HG03432 (cell line): ENCODE data around the gene ARMC3.
"Not testable (repeated sequence)": the region's sequence is repeated elsewhere in the genome, so short reads cannot be mapped to it uniquely, and the experiment has no call there.

ENCODE experiments used
- ATAC-seq: cut with Tn5 transposase; IDR thresholded peaks from one replicate; pipeline ENCODE4 v1.9.1; 2021; ENCODE audit warnings: mild to moderate bottlenecking, moderate library complexity; ENCODE audit not compliant: unreplicated experiment

Gene ARMC3

DNA sequence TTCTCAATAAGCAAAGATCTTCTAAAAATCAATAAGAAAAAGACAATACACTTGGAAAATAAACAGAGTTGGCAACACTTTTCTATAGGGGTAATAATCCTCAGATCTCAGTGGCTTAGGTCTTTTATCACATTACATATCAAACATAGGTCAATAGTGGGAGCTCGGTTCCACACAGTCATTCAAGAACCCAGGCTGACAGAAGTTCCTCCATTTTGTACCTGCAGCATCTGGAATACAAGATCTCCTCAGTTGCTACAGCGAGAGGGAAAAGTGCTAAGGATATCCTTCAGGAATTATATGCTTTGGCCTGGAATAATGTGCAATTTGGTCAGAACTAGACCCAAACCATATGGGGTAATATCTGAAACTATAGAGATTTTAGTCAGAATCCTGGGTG, 112.1 kb downstream of the ARMC3 start:
- ATAC-seq: no peak

DNA sequence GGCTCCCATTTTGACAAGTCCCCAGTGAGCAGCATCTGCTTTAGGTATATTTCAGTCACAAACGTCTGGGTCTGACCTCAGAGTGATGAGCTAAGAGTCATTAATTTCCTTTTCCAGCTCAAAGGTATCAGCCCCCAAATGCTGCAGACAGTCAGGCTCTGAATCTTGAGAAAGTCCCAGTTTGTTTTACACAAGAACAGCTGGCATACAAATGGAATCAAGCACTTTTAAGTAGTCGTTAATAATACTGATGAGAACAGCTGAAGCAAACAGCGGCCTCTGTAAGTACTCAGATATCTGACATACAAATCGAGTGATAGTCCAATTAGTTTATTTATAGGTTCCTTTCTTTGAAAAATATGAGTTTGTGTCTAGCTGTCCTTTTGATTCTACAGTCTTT, 118.2 kb downstream of the ARMC3 start:
- ATAC-seq: no peak

DNA sequence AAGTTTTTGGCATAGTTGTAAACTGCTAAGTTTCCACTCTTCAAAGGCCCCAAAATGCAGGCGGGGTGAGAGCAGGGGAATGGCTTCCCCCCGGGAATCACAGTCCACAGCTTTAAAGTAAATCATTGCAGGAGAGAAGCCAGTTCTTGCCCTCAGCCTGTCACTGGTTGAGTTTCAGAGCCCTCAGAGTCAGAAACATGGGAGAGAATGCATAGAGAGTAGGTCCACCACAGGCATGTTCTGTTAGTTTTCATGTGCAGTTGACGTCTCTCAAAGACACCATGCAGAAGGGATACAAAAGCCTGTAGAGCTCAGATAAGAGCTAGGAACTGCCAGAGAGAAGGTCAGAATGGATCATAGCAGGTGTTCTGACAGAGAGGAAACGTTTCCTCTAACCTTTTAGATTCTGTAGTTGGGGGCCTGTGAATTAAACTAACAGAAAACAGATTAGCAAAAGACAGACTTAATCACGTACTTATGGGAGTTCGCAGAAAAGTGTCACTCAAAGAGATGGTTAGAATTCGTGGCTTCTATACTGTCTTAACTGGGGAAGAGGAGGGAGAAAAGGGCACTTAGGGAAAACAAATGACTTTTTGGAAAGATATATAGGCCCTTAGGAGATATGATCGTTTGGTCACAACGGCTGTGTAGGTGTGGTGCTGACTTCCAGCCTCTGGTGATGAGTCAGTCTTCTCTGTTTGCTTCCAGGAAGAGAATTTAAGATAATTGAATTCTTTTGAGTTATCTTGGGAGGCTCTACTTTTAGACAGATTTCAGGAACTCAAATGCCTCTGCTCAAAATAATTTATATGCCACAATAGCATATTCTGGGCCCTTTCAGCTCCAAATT, 119.6 kb downstream of the ARMC3 start:
- no peak for ATAC-seq

DNA sequence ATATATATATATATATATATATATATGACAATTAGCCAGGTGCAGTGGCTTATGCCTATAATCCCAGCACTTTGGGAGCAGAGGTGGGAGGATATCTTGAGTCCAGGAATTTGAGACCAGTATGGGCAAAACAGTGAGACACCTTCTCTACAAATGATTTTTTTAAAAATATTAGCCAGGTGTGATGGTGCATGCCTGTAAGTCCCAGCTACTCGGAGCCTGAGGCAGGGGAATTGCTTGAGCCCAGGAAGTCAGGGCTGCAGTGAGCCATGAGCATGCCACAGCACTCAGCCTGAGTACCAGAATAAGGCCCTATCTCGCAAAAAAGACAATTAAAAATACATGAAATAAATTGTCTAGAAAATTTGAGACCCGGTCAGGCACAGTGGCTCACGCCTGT, 120.3 kb downstream of the ARMC3 start:
- ATAC-seq: no peak

- ATAC-seq: no peak
These were observed 123.4 kb downstream of the ARMC3 start for GRCh38 chr10:23051278-23051677.

DNA sequence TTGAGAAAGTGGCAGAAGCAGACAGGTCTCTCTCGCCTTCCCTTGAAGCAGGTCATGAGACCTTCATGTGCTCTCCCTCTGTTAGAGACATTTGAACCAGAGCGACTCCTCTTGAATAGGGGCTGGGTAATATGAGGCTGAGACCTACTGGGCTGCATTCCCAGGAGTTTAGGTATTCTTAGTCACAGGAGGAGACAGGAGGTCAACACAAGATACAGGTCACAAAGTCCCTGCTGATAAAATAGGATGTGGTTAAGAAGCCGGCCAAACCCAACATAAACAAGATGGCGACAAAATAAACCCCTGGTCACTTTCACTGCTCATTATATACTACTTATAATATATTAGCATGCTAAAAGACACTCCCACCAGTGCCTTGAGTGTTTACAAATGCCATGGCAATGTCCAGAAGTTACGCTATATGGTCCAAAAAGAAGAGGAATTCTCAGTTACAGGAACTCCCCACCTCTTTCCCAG, 124.0 kb downstream of the ARMC3 start:
- ATAC-seq: no peak

- no peak for ATAC-seq
These were observed 125.2 kb downstream of the ARMC3 start for GRCh38 chr10:23053036-23053435.

DNA sequence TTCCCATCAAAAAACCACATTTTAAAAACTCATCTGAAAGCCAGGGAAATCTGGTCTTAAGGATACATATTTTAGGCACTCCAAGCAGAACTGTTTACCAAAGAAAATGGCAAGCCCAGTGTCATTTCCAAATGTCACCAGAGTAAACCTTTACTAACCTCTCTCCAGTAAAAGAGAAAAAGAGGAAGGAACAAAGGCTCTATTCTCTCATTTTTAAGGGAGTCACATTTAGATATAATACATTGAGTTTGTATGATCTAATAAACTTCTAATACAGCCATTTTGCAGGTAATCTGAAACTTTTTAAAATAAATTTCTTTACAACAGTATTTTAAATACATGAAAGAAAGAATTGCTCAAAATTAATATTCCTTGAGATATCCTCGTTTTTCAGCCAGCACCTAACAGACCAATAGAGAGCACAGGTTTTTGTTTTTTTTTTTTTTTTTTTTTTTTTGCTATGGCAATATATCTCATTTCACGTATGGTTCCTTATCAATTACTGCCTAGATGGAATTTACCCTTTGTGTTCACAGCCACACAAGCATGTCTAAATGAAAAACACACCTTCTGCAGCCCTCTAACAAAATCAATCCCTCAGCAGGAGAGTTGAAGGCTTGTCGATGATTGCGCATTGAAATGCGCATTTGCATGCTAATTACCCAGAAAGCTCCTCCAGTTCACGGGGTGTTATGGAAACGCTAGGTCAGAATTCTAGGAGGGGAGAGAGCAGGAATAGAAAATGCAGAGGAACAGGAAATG, 127.8 kb downstream of the ARMC3 start:
- ATAC-seq: no peak

- ATAC-seq: no peak
These were observed 128.3 kb downstream of the ARMC3 start for GRCh38 chr10:23056186-23056579.

DNA sequence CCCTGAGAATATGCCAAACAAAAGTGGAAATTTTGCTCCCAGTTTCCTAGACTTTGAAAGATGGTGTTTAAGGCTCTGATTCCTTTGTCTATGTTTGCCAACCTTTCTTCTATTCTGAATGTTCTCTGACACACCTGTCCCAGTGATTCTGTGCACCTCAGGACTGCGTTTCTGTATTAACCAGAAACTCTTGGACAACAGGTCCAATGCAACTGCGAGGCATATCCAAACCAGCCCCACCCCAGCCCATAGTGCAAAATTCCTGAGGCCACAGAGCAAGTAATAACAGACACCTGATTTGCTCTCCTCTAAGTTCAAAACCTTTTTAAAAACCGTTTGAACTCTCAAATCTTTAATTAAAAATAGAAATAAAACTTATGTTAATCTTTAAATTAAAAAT, 130.5 kb downstream of the ARMC3 start:
- ATAC-seq: no peak

- ATAC-seq: no peak
These were observed 133.1 kb downstream of the ARMC3 start for GRCh38 chr10:23060918-23061317.

- ATAC-seq: no peak
These were observed 135.5 kb downstream of the ARMC3 start for GRCh38 chr10:23063045-23063972.

DNA sequence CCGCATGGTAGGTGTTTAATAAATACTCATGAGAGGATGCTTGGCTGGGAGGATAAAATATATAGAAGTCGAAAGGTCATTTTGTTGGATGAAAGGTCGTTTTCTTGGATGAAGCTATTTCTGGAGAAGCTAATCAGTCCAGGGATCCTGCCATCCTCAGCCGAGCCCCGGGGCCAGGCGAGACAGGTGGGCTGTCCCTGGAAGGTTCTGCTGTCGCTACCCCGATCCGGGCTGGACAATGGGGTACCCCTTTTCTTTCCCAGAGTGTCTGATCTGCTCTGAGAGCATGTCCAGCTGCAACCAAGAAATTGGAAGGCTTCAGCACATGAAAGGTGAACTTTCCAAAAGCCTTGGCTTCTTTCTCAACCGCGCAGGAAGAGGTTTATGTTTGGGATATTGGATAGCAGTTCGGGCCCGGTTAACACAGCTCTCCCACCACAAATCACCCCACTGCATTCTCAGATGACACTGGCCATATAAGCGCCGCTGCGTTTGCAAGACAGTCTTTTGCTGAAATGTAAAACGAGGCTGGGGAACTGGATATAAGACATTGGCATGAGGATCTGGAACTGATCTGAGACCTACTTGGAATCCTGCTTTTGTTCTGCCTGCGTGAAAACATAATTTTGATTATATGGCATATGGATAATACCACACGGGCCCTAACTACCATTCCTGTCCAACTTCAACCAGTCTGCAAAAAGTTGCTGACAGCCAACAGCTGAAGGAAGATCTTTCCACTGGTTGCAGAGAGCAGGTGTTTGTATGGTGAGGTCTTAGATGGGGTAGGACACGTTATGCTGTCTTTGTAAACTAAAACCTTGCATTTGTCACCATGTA, 136.3 kb downstream of the ARMC3 start:
- no peak for ATAC-seq

- ATAC-seq: not testable (repeated sequence)
These were observed 136.9 kb downstream of the ARMC3 start for GRCh38 chr10:23064813-23065114.

- no peak for ATAC-seq
These were observed 137.5 kb downstream of the ARMC3 start for GRCh38 chr10:23065181-23065948.

- ATAC-seq: no peak
These were observed 139.5 kb downstream of the ARMC3 start for GRCh38 chr10:23067337-23067736.

DNA sequence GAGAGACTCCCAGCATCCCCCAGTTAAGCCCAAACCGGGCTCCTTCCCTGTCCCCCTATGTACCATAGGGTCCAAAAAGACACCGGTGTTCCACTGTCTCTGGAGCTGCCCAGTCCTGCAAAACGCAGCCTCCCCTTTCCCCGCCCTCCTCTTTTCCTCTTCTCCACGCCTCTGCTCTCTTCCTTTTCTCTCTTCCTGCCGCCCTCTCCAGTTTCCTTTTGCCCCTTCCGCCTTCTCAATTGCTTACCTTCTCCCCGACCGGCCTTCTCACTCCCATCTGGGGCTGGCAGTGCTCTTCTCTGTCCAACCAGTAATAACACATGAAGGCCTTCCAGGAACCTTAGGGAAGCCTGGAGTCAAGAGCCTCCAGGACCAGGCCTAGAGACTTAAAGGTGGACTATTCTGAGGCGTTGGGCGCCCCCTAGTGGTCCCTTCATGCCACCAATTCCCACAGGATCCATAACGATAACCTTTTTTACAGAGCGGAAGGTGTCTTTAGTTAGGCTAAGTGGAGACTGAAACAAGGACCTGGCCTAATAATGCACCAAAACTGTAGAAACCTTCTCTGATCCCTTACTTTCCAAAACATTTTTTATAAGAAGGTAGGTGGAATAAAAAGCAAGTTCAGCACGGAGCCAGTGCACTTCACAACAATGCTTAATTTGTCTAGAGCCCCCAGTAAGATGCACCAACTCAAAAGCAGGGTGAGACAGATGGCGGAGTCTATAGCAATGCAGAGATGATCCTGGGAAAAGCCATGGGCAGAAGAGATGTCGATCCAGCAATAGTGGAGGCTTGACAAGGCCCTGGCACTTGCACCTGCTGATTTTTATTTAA, 140.3 kb downstream of the ARMC3 start:
- peak; percentile 57 for ATAC-seq

DNA sequence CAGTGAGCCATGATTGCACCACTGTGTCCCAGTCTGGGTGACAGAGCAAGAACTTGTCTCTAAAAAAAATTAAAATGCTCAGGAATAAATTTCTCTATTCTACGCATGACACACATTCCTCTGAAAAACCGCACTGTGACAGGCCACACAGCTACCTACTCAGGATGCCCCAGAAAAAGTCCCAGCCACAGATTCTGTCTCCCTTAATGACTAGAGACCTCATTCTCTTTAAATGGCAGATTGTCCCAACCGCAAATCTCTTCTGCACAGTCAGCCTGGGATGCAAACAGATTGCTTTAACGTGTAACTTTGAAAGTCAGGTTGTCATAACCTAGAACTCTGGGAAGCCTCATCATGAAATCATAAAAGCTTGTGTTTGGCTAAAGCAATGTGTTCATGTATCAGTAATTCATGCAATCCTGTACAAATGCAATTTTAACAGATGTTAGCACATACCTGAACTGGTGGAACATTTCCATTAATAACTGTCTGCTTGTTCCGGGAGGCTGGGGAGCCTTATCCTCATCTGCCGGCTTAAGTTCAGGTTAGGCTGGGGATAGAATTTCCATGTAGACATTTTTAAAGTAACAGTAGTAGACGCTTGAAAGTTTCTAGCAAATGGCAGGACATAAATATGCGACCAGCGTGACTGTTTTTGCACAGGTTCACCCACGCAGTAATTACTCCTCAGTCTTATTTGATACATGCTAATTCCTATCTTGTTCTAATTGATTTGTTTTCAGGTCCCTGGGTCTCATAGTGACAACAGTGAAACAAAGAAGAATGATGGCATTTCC, 141.4 kb downstream of the ARMC3 start:
- ATAC-seq: peak; percentile 30
